Measurements from ENCODE around the gene ACOD1. TPM values are rescaled to one million over a fixed set of nuclear protein-coding genes. Genes with fewer than 3 reads are reported as not detected.

The ACOD1 gene
- polyA plus RNA-seq, 1 of the 3 experiments (the other 2 are of a cell fraction), result not detected

GRCh38 chr13:76971851-76972829 is 23.8 kb downstream of the ACOD1 start:
- no peaks in the 10 kb centered on the region for H3K36me3 ChIP-seq (replicated peaks in 1 of 2; ENCODE audit: control insufficient read depth in 1 of 2, insufficient read depth in 2 of 2, low read length in 1 of 2)
- no peak overlapping the region for H3K4me3 ChIP-seq (ENCODE audit: low read depth in 2 of 2, low read length in 1 of 2)
- no peak overlapping the region for H3K27ac ChIP-seq (ENCODE audit: low read depth in 2 of 2, low read length in 1 of 2)
- peaks cover 0 to 2% of the 10 kb centered on the region in 2 experiments; a peak in 1 of 4 replicates for H3K4me1 ChIP-seq (ENCODE audit: control insufficient read depth in 1 of 2, insufficient read depth in 2 of 2, low read depth in 1 of 2, low read length in 1 of 2)
- no peaks in the 10 kb centered on the region for H3F3A ChIP-seq (replicated peaks; ENCODE audit: insufficient read depth)
- POLR2A ChIA-PET, result no interaction called here
- CTCF ChIA-PET, result interaction anchor here (1.0 to 5.1 kb wide), 4 partner anchors 7 to 1299 kb away, joined by 3 to 34 read pairs (median 3); no protein-coding TSS in a partner anchor
- no peaks in the 10 kb centered on the region for H4K20me1 ChIP-seq (ENCODE audit: insufficient read depth)
- H3K9me2 ChIP-seq, result no peaks in the 10 kb centered on the region
- peaks cover 7% of the 10 kb centered on the region; the same call in 1 of the 2 replicates for H3K27me3 ChIP-seq (ENCODE audit: insufficient read depth)
- no peaks in the 10 kb centered on the region for H3K9me3 ChIP-seq
- no peak overlapping the region for H3K9ac ChIP-seq
- H3K4me2 ChIP-seq, result no peak overlapping the region
- H3K79me2 ChIP-seq (ENCODE audit: insufficient read depth), result no peaks in the 10 kb centered on the region
- no peak overlapping the region for H2AFZ ChIP-seq (ENCODE audit: low read depth)
- 74% methylated on average over 19 of the region's 19 CpGs for WGBS (ENCODE audit: low lambda C conversion rate)
- TF ChIP-seq GATA2 (CRISPR knock-in tag; IDR thresholded peaks at IDR 0.05) (no peak), USF1 (IDR thresholded peaks at IDR 0.05; ENCODE audit: borderline replicate concordance, low read depth) (no peak), MXI1 (IDR thresholded peaks at IDR 0.05; ENCODE audit: low read depth, low read length) (no peak), SMC3 (IDR thresholded peaks at IDR 0.05; ENCODE audit: low read depth, low read length) (no peak), FOSL2 (IDR thresholded peaks at IDR 0.05; ENCODE audit: borderline replicate concordance, low read depth) (no peak), ZBTB33 (IDR thresholded peaks at IDR 0.05; ENCODE audit: borderline replicate concordance, low read depth) (no peak)
- DNase-seq, result no peak

- no peaks in the 10 kb centered on the region for H4K20me1 ChIP-seq (ENCODE audit: insufficient read depth)
- peaks cover 0 to 5% of the 10 kb centered on the region in 2 experiments; a peak in 1 of 4 replicates for H3K4me1 ChIP-seq (ENCODE audit: control insufficient read depth in 1 of 2, insufficient read depth in 2 of 2, low read depth in 1 of 2, low read length in 1 of 2)
- TF ChIP-seq TEAD4 (IDR thresholded peaks at IDR 0.05; ENCODE audit: borderline replicate concordance, insufficient read depth) (no peak), JUND (IDR thresholded peaks at IDR 0.05) (no peak), MEF2A (IDR thresholded peaks at IDR 0.05; ENCODE audit: borderline replicate concordance, low read depth) (no peak), GABPA (IDR thresholded peaks at IDR 0.05; ENCODE audit: low read depth) (no peak), RAD21 (IDR thresholded peaks at IDR 0.05; ENCODE audit: low read length) (no peak), FOXJ3 (CRISPR knock-in tag; IDR thresholded peaks at IDR 0.05) (no peak), POLR2AphosphoS5 (IDR thresholded peaks at IDR 0.05; ENCODE audit: low read depth, low read length) (no peak), FOXM1 (IDR thresholded peaks at IDR 0.05; ENCODE audit: low read depth) (no peak), MAX (IDR thresholded peaks at IDR 0.05; ENCODE audit: low read depth) (no peak), PBX3 (IDR thresholded peaks at IDR 0.05) (no peak), SIN3A (IDR thresholded peaks at IDR 0.05; ENCODE audit: borderline replicate concordance, low read depth, low read length) (no peak)
- H3K79me2 ChIP-seq (ENCODE audit: insufficient read depth), result no peaks in the 10 kb centered on the region
- H2AFZ ChIP-seq (ENCODE audit: low read depth), result no peak overlapping the region
- H3F3A ChIP-seq (replicated peaks; ENCODE audit: insufficient read depth), result no peaks in the 10 kb centered on the region
- POLR2A ChIA-PET, result no interaction called here
- H3K4me3 ChIP-seq (ENCODE audit: low read depth in 2 of 2, low read length in 1 of 2), result no peak overlapping the region
- no peak overlapping the region for H3K9ac ChIP-seq
- DNase-seq, result no peak
- no peaks in the 10 kb centered on the region for H3K27me3 ChIP-seq (ENCODE audit: insufficient read depth)
- no peak overlapping the region for H3K27ac ChIP-seq (ENCODE audit: low read depth in 2 of 2, low read length in 1 of 2)
- no peaks in the 10 kb centered on the region for H3K36me3 ChIP-seq (replicated peaks in 1 of 2; ENCODE audit: control insufficient read depth in 1 of 2, insufficient read depth in 2 of 2, low read length in 1 of 2)
- 66% methylated on average over 4 of the region's 6 CpGs for WGBS (ENCODE audit: low lambda C conversion rate)
- H3K9me2 ChIP-seq, result no peaks in the 10 kb centered on the region
- CTCF ChIA-PET, result interaction anchor here (0.9 to 1.2 kb wide), 2 partner anchors 88 to 957 kb away, joined by 3 read pairs; no protein-coding TSS in a partner anchor
- no peaks in the 10 kb centered on the region for H3K9me3 ChIP-seq
- H3K4me2 ChIP-seq, result no peak overlapping the region
These were observed 25.8 kb downstream of the ACOD1 start for GRCh38 chr13:76973920-76974617.
